AG20443 (cell line): Measurements from ENCODE around the gene GDPD4.
A peak's percentile ranks its signal among the peaks of the same experiment; 100 is the strongest.

Source experiments
- DNase-seq: peaks from one replicate; pipeline ENCODE4 v3.0.0; 2012; ENCODE audit warnings: low spot score, mixed read lengths

The GDPD4 gene

DNA sequence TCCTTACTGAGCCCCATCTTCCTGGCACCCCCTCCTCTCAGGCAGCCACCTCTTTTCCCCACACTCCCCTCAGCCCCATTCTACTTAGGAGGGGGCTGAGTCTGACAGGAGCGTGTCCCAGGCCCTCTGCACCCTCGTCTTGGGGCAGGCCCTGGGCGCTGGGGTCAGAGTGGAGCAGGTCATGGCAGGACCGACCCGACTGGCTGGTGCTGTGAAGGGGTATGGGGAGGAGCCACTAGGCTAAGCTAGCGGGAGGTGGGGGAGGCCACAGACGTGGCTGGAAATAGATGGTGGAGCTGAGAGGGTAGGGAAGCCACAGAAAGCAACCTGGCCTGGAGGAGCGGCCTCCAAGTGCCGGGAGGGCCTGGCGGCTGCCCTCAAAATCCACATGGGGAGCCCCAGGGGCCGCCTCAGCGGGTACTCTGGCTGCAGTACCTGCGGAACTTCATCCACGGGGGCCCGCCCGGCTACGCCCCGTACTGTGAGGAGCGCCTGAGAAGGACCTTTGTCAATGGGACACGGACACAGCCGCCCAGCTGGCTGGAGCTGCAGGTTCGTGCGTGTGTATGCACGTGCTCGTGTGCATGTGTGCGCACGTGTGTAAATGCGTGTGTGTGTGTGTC, 111.8 kb downstream of the GDPD4 start:
- no peak for DNase-seq

DNA sequence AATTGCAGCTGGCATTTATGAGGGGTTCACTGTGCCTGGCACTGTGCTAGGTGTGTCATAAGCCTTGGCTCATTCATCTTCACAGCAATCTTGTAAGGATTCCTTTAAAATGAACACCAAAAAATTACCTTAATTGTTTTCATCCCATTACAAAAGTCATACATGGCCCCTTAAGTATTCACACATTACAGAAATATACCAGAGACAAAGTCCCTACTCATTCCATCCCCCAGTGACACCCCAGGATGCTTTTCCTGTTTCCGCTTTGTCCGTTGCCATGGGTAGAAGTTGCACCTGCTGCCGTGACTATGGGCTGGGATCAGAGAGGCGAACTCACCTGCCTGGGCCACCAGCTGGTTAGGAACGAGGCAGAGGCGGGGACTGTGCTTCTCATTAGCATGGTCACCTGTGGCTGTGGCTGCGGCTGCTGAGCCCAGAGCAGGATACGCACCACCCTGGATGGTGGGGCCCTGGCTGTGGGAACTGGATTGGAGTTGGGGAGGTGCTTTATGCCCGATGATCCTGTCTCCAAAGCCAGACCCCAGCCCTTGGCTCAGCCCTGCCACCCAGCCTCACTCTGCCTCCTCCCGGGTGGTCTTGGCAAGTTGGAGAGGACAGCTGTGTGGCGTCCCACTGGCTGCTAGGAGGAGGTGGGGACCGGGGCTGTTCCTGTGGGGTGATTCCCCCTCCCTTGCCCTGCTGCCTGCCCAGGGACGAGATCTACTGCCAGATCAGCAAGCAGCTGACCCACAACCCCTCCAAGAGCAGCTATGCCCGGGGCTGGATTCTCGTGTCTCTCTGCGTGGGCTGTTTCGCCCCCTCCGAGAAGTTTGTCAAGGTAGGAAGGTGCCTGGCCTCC, 112.6 kb downstream of the GDPD4 start:
- no peak for DNase-seq

DNA sequence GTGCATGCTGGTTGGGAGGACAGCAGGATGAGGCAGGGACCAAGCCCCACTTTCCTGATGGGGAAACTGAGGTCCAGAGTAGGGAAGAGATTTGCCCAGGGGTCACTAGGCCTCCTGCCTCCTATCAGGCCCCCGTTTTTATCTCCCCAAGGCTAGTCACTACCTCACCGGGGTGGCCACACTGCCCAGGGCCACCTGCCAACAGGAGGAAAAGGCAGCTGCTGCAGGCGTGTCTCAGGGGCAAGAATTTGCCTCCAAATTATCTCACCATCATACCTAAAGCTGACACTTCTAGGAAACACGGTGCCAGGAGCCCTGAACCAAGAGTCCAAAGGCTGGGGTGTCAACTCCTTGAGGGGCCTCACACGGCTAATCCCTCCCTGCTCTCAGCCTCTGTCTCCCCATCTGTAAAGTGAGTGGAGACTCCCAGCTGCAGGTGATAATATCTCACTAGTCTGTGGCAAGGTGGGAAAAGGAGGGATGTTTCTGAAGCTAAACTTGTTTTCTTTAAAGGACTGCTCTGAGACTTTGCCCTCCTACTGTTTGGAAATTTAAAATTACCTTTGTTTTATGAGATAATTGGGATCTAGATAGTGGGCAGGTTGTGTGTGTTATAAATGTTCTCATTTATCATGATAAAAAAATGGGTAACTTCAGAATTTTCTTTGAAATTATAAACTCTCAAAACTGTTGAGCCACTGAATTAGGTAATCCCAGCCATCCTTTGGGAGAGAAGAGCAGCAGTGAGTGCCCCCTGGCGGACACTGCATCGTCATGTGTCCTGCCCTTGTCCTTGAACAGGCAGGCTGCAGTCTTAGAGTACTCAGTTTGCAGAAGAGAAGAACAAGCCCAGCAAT, 113.5 kb downstream of the GDPD4 start:
- peak; percentile 93 for DNase-seq

DNA sequence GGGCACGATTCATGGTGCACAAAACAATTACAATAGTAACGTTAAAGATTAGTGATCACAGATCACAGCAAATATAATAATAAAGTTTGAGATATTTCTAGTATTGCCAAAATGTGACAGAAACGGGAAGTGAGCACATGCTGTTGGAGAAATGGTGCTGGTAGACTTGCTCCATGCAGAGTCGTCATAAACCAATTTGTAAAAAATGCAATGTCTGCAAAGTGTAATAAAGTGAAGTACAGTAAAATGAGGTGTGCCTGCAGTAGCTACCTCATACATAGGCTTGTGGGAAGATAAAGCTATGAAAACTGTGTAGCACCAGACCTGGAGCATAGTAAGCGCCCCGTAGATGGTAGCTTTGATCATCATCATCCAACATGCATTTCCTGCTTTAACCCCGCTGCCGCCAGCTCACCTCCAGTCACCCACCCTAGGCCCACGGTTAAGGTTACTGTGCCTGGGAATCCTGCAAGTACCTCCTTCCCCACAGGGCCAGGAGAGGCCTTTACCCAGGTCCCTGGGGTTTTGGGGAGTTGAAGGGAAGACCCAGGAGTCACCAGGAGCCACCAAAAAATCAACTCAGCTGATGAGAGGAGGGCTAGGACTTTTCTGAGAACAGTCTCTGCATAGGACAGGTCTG, 114.3 kb downstream of the GDPD4 start:
- no peak for DNase-seq

DNA sequence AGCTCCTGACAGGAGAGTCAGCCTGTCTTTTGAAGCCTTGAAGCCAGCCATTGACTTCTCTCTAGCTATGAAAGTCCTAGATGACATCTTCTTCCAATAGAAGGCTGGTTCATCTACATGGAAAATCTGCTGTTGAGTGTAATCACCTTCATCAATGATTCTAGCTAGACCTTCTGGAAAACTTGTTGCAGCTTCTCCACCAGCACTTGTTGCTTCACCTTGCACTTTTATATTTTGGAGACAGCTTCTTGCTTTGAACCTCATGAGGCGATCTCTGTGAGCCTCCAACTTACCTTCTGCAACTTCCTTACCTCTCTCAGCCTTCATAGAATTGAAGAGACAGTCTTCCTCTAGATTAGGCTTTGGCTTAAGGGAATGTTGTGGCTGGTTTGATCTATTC, 115.2 kb downstream of the GDPD4 start:
- DNase-seq: no peak

DNA sequence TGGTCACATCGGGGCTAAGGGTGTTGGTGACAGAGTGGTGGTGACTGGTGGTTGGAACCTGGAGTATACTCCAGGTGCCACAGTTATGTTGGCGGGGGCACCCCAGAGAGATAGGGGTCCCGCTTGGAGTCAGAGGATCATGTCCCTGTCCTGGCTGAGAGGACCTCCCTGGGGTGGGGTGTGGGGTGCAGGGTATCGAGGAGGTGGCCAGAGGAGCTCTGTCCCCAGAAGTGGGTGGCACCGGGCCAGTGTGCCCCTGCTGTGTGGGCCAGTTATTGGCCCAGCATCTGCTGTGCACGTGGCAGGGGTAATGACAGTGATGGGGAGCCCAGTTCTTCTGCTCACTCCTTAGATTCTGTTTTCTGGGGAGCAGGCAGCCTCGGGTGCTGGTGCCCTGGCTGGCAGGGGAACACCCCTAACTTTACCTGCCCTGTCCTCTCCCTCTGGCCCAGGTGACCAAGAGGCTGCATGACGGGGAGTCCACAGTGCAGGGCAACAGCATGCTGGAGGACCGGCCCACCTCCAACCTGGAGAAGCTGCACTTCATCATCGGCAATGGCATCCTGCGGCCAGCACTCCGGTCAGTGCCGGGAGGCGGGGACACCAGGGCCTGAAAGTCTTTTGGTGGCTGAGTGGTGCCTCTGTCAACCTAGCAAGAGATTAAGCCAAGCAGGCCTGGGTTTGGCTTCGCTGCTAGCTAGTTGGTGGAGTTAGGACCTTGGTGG, 117.2 kb downstream of the GDPD4 start:
- DNase-seq: no peak

DNA sequence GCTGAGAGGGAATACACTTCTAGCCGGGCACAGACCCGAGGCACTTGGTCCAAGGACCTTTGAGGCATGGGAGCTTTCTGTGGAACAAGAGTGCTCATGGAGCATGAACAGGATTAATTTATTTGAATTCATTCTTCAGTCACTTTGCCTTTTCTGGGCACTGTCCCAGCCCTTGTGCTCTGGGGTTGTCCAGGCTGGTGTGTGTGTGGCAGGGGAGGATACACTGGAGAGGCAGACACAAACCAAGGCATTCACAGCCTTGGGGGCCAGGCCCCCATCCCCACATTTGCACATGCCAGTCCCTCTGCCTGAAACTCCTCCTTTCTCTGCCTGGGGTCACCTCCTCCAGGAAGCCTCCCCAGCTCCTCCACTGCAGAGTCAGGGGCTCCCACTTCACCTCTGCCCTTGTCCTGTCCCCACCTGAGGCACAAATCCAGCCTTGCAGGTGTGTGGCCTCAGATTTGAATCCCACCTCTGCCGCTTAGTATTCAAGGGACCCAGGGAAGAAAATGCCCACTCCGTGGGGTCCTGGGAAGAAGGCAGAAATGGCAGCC, 118.0 kb downstream of the GDPD4 start:
- DNase-seq: no peak

DNA sequence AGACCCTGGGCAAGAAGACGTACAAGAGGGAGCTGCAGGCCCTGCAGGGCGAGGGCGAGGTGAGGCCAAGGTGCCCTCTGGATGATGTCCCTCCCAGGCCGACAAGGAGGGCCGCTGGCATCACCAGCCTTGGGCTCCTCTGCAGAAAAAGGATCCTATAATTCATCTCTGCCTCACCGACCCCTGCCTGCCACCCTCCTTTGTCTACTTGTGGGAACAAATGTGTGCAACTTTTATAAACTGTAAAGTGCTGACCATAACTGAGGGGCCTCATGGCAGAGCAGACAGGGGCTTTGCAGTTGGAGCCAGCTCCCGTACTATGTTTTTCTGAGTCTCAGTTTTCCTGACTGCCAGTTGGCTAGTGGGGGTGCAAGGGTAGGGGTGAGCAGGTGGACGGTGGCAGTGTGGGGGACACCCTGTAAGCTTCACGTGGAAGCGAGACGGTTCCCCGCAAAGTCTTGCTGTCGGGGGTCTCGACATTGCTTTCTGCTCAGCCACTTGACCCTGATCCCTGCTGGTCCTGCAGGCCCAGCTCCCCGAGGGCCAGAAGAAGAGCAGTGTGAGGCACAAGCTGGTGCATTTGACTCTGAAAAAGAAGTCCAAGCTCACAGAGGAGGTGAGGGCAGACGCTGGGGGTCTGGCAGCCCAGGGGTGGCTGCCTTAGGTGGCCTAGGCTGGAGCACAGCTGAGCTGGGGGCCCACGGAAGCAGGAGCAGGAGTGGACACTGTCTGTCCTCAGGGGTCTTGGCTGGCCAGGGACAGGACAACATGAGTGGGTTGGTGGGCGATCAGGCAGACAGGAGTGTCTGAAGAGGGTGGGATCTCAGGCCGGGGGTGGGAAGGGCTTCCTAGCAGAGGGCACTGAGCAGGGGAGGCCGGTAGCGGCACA, 118.7 kb downstream of the GDPD4 start:
- DNase-seq: no peak

DNA sequence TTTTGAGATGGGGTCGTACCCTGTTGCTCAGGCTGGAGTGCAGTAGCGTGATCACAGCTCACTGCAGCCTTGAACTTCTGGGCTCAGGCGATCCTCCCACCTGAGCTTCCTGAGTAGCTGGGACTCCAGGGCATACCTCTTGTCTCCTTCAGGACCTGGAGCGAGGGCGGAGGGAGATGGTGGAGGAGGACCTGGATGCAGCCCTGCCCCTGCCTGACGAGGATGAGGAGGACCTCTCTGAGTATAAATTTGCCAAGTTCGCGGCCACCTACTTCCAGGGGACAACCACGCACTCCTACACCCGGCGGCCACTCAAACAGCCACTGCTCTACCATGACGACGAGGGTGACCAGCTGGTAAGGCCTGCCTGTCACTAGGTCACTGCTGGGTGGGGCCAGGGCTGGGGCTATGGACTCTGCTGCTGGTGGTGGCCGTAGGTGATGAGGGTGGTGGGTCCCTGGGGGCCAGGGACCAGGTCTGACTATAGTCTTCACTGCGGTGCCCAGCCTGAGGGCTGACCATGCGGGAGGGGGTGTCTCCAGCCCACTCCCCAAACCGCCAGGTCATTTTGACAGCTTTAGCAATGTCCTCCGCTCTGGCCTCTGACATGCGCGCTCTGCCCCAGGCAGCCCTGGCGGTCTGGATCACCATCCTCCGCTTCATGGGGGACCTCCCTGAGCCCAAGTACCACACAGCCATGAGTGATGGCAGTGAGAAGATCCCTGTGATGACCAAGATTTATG, 119.5 kb downstream of the GDPD4 start:
- DNase-seq: no peak

DNA sequence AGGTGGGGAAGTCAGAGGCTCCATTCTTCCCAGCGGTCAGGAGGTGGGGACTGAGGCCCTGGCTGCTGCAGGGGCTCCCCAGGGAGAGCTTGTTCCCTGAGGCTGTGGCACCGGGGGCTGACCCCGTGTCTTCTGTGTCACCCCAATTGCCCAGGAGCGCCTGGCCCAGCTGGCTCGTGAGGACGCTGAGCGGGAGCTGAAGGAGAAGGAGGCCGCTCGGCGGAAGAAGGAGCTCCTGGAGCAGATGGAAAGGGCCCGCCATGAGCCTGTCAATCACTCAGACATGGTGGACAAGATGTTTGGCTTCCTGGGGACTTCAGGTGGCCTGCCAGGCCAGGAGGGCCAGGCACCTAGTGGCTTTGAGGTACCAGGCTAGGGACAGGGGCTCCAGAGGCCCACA, 120.3 kb downstream of the GDPD4 start:
- no peak for DNase-seq

DNA sequence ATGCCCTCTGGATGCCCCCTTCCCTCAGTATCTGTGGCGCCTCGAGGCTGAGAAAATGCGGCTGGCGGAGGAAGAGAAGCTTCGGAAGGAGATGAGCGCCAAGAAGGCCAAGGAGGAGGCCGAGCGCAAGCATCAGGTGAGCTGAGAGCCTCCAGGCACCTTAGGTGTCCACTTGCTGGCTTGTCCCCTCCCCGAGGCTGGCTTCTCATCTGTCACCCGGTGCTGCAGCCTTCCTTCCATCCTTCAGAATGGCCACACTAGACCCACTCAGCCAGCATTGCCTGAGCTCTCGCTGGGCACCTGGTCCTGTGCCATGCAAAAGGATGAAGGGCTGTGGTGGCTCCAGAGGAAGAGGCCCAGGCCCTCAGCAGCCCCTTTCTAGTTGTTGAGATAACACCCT, 121.1 kb downstream of the GDPD4 start:
- no peak for DNase-seq

DNA sequence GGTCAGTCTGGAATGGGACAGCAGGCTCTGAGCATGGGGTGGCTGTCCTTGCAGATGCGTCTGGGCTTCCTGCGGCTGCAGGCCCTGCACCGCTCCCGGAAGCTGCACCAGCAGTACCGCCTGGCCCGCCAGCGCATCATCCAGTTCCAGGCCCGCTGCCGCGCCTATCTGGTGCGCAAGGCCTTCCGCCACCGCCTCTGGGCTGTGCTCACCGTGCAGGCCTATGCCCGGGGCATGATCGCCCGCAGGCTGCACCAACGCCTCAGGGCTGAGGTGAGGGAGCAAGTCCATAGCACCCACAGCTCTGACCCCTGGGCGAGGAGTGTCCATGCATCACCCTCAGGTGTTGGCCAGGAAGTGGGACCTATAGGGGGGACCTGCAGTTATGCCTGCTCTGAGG, 121.8 kb downstream of the GDPD4 start:
- no peak for DNase-seq

DNA sequence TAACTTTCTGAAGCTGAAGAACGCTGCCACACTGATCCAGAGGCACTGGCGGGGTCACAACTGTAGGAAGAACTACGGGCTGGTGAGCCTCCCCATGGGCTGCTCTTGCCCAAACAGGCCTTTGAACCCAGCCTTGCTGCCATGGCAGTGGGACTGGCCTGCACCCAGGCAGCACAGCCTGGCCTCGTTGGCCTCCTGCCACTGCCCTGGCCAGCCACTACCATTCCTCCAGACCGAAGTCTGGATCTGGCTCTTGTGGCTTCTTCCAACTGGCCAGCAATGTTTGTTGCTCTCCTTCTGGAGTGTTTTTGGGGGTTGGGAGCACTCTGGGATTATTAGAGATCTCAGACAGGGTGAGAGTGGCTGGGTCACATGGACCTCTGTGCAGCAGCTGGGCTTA, 122.4 kb downstream of the GDPD4 start:
- no peak for DNase-seq

DNA sequence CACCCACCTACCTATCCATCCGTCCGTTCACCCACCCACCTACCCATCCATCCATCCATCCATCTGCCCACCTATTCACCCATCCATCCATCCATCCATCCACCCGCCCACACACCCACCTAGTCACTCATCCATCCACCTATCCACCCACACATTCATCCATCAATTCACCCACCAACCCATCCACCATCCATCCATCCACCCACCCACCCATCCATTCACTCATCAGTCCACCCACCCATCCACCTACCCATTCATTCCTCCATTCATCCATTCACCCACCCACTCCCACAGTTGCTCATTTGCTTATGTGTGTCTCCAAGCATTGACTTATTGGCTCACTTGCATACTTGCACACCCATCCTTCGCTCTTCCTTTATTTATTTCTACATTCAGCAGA, 123.3 kb downstream of the GDPD4 start:
- no peak for DNase-seq

DNA sequence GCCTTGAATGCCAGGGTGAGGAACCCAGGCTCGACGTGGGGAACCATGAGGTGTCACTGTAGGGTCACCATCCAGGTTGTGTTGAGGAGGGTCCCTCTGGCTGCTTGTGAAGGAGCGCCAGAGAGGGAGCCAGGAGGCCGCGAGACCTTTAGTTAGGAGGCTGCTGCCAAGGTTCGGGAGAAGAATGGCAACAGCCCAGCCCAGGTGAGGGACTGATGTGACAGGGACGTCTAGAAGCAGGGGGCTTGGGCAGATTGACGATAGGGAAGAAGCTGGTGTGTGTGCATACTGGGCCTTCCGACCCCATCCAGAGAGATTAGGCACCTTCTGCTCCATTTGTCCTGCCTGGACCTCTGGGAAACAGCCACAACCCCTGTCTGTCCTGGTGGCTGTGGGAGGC, 124.5 kb downstream of the GDPD4 start:
- no peak for DNase-seq

DNA sequence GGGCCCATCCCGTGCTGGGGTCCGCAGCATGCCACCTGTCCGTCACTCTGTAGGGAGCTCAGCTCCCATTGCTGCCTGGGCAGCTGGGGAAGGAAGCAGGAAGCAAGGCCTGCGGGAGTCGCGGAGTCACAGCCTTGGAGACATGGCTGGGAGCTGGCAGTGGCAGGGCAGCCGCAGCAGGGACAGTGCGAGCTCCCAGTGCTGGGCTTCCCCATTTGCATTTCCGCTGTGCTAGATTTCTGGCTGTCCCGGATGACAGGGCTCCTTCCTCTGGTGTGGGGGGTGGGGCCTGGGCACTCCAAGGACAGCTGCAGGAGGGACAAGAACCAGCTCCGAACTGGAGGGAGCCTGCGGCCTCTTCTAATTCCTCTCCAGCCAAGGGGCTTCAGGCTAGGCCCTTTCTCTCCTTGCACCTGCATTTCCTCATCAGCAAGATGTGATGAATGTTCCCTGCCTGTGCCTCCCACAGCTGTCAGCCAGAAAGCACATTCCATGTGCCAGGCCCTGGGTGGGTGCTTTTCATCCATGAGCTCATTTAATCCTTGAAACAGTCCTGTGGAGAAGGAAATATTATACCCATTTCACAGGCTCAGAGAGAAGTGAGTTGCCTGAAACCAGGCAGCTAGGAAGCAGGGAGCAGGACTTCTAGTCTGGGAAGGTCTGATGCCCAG, 125.5 kb downstream of the GDPD4 start:
- DNase-seq: no peak

DNA sequence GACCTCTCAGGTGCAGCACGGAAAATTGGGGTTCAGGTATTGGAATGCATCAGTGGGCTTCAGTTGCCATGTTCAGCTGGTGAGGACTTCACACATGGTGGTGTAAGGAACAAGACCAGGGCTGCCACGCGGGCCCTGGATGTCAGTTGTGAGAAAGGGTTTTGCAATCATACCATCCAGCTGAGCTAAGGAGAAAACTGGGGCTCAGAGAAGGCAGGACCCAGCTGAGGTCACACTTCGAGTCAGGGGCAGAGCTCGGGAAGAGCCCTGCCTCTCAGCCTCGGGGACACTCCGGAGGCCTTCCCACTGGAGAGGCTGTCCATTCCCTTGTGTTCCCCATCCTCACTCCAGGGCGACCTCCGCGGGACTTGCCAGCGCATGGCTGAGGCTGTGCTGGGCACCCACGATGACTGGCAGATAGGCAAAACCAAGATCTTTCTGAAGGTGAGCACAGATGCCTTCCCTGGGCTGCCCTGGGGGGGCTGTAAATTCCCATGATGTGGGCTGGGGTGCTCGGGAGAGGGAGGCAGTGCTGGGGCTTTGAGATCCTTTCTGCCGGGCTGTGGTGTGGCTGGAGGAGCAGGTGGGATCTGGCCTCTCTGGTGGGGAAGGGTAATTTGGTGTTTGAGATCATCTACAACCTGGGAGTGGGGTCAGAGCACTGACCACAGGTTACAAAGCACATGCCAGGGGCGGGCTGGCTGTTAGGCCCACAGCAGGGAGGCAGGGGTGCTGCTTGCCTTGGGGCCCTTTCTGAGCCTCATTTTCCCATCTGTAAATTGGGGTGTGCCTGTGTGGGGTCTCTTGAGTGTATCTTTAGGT, 126.3 kb downstream of the GDPD4 start:
- DNase-seq: no peak

DNA sequence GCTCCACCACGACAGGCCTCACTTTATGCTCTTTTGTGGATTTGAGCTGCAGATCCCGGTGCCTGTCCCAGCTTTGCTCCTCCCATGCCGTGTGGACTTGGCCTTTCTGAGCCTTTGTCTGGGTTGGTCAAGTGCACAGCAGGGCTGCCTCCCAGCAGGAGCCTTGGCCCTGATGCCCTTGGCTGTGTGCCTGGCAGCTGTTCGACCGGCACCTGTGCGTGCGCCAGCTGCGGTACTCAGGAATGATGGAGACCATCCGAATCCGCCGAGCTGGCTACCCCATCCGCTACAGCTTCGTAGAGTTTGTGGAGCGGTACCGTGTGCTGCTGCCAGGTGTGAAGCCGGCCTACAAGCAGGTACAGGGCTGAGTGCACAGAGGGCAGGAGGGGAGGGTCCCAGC, 126.9 kb downstream of the GDPD4 start:
- DNase-seq: no peak
